ENCODE data around the gene INPP5A. TPM values are rescaled to one million over a fixed set of nuclear protein-coding genes. Genes with fewer than 3 reads are reported as not detected.

The INPP5A gene
- total and polyA plus RNA-seq, 9 of the 15 experiments (the other 6 are each of a cell fraction or from before 2014, with no cell fraction given) = 0.66 to 11.6 (median 7.7) TPM

GRCh38 chr10:132705173-132705572, 167.6 kb downstream of the INPP5A start:
- H3K79me2 ChIP-seq (ENCODE audit: control insufficient read depth, insufficient read depth, low read length) = no peaks in the 10 kb centered on the region
- no peak for FAIRE-seq
- ChIA-PET POLR2A (no interaction called here), CTCF (ENCODE audit: low intra/inter-chr PET ratio) (no interaction called here)
- no peaks in the 10 kb centered on the region for H3K9me3 ChIP-seq (replicated peaks; ENCODE audit: control insufficient read depth, insufficient read depth, low read depth, low read length)
- no peak overlapping the region for H3K9ac ChIP-seq (ENCODE audit: insufficient read depth in 1 of 2, low read depth in 2 of 2, low read length in 2 of 2)
- no peaks in the 10 kb centered on the region for H3K36me3 ChIP-seq (ENCODE audit: control insufficient read depth, insufficient read depth, low read length)
- no peak overlapping the region for H3K4me3 ChIP-seq
- 90% methylated on average over 15 of the region's 15 CpGs for WGBS (ENCODE audit: insufficient coverage, low coverage, missing lambda C conversion rate)
- DNase-seq (ENCODE audit: extremely low read depth in 1 of 4, low spot score in 3 of 4) = no peak
- no peaks in the 10 kb centered on the region for H3K4me1 ChIP-seq (replicated peaks in 1 of 2; ENCODE audit: control insufficient read depth in 2 of 2, insufficient read depth in 2 of 2, low read length in 2 of 2)
- no peak overlapping the region for H2AFZ ChIP-seq (ENCODE audit: low read depth, low read length)
- no peak for ATAC-seq
- in situ Hi-C loops (cut with MboI) (no loop called here), intact Hi-C loops (cut with micrococcal nuclease) (no loop called here)
- BruUV-seq (replicated peaks) = no TSS peak
- no peak overlapping the region for H3K27ac ChIP-seq (ENCODE audit: extremely low read depth, low read depth, low read length)
- H4K20me1 ChIP-seq (replicated peaks; ENCODE audit: control insufficient read depth, insufficient read depth, low read length) = no peaks in the 10 kb centered on the region
- H3K4me2 ChIP-seq (ENCODE audit: insufficient read depth, low read length) = no peak overlapping the region
- no peaks in the 10 kb centered on the region for H3K9me1 ChIP-seq (ENCODE audit: control insufficient read depth, insufficient read depth, low read length)
- no peaks in the 10 kb centered on the region for H3K27me3 ChIP-seq (ENCODE audit: control insufficient read depth in 2 of 2, insufficient read depth in 2 of 2, low read length in 2 of 2)
- no peak for TF ChIP-seq ZNF644 (tag; IDR thresholded peaks at IDR 0.05; ENCODE audit: low read depth)
- TF ChIP-seq XRCC5 (IDR thresholded peaks at IDR 0.05; ENCODE audit: low read depth, low read length) = no peak
- no peak for TF ChIP-seq TRIM25 (IDR thresholded peaks at IDR 0.05; ENCODE audit: borderline replicate concordance)
- TF ChIP-seq MCM3 (IDR thresholded peaks at IDR 0.05) = no peak
- no peak for TF ChIP-seq MCM2 (IDR thresholded peaks at IDR 0.05; ENCODE audit: low read depth)
- TF ChIP-seq KAT7 (CRISPR knock-in tag; IDR thresholded peaks at IDR 0.05; ENCODE audit: borderline replicate concordance) = no peak
- no peak for TF ChIP-seq HEY1 (CRISPR knock-in tag; IDR thresholded peaks at IDR 0.05; ENCODE audit: borderline replicate concordance)
- TF ChIP-seq KLF6 (CRISPR knock-in tag; IDR thresholded peaks at IDR 0.05; ENCODE audit: borderline replicate concordance) = no peak
- no peak for TF ChIP-seq HNRNPH1 (optimal IDR thresholded peaks at IDR 0.05; ENCODE audit: low read depth, low read length)
- no peak for TF ChIP-seq HMGN3 (IDR thresholded peaks at IDR 0.05; ENCODE audit: borderline replicate concordance, extremely low read depth, insufficient read length, low read depth, low read length)
- TF ChIP-seq TBL1XR1 (IDR thresholded peaks at IDR 0.05; ENCODE audit: low read length in 2 of 2) = no peak
- TF ChIP-seq, protein P1, sequence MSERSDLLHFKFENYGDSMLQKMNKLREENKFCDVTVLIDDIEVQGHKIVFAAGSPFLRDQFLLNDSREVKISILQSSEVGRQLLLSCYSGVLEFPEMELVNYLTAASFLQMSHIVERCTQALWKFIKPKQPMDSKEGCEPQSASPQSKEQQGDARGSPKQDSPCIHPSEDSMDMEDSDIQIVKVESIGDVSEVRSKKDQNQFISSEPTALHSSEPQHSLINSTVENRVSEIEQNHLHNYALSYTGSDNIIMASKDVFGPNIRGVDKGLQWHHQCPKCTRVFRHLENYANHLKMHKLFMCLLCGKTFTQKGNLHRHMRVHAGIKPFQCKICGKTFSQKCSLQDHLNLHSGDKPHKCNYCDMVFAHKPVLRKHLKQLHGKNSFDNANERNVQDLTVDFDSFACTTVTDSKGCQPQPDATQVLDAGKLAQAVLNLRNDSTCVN (CRISPR knock-in tag; IDR thresholded peaks at IDR 0.05) = no peak
- no peak for TF ChIP-seq ZNF224 (CRISPR knock-in tag; IDR thresholded peaks at IDR 0.05)
- TF ChIP-seq RREB1 (CRISPR knock-in tag; IDR thresholded peaks at IDR 0.05) = no peak
- TF ChIP-seq, protein P2, sequence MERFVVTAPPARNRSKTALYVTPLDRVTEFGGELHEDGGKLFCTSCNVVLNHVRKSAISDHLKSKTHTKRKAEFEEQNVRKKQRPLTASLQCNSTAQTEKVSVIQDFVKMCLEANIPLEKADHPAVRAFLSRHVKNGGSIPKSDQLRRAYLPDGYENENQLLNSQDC (CRISPR knock-in tag; IDR thresholded peaks at IDR 0.05) = no peak

Measured in K562 (cell line).